T-helper 1 cell treated with Interleukin-12 subunit alpha and Interleukin-12 subunit beta and Interleukin-4 antibody, amounts not matched to agents 30 μg/mL and 1 μg/mL, for 36 hours (primary cell): ENCODE data around the gene TMEM61.
"Not testable (repeated sequence)": the region's sequence is repeated elsewhere in the genome, so short reads cannot be mapped to it uniquely, and the experiment has no call there.

ENCODE experiments used
- H3K27ac Mint-ChIP-seq: one replicate; pipeline ENCODE4 v1.8.0; 2021; ENCODE audit warnings: mild to moderate bottlenecking, mixed read lengths
- H3K27me3 Mint-ChIP-seq: one replicate; pipeline ENCODE4 v1.8.0; 2021; ENCODE audit warnings: low read depth, mixed read lengths
- H3K36me3 Mint-ChIP-seq: one replicate; pipeline ENCODE4 v1.8.0; 2021; ENCODE audit warnings: low read depth, mixed read lengths
- H3K4me1 Mint-ChIP-seq: one replicate; pipeline ENCODE4 v1.8.0; 2021; ENCODE audit warnings: low read depth, mixed read lengths
- H3K4me3 Mint-ChIP-seq: one replicate; pipeline ENCODE4 v1.8.0; 2021; ENCODE audit warnings: mild to moderate bottlenecking, moderate library complexity, mixed read lengths
- H3K9me3 Mint-ChIP-seq: one replicate; pipeline ENCODE4 v1.8.0; 2021; ENCODE audit warnings: mixed read lengths

The TMEM61 gene

DNA sequence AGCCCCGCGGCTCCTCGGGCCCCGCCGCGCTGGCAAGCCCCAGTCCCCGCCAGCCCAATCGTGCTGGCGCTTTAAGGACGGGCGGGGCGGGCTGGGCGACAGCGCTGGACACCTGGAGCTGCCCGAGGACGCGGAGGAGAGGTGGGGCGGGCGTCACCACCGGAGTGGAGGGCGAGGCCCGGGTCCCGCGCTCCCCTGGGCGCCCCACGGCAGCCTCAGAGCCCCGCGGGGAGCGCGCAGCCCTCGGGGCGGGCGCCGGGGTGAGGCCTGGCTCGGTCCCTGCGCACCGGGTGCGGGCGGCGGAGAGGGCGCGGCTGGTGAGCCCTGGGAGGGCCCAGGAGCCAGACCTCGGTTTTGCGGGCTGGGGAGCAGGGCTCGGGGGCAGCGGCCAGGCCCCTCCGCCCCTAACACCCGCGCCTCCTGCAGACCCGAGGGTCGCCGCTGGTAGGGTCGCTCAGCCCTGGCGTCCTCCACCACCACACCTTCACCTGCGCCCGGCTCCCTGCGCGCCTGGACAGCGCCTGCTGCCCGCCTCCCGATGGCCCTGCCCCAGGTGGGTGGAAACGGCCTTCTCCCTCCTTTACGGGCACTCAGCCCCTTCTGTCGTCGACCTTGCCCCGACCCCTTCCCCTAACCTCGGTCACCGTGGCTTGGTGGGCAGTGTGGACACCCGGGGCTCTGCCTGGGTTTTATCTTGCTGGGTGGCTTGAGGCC is at the start of gene TMEM61:
TSS of gene TMEM61 (plus strand) at position 101 of the 714 bp plus-strand sequence. CDS start at position 539, 438 bp downstream.
- H3K4me3 Mint-ChIP-seq: no peak within 1 kb of the TSS
- no peaks in the 10 kb centered on the region for H3K4me1 Mint-ChIP-seq
- H3K36me3 Mint-ChIP-seq: no peaks in the 10 kb centered on the region
- H3K9me3 Mint-ChIP-seq: no peaks in the 10 kb centered on the region
- peaks cover 54% of the 10 kb centered on the region for H3K27me3 Mint-ChIP-seq
- H3K27ac Mint-ChIP-seq: no peak within 1 kb of the TSS

DNA sequence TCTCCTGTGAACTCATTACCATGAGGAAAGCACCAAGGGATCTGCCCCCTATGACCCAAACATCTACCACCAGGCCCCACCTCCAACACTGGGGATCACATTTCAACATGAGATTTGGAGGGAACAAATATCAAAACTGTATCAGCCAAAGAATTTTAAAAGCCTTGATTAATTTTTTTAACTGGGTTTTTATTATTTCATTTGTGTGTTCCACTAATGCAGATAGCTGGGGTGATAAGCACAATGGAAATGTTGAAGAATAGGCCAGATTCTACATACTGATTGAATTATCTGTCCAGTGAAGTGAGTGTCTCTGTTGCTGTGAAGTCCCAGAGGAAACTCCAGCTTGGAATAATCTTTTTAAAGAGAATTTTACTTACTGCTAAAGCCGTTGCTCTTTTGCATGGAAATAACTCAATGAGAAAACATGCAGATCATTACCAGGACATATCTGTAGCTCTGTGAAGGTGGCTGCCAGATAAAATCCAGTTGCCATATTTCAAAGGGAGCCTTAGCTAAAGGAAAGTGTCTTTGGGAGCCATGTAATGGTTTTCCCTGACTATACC is 49.1 kb upstream of the TMEM61 start:
- Mint-ChIP-seq H3K9me3 (no peaks in the 10 kb centered on the region), H3K27me3 (peaks cover 32% of the 10 kb centered on the region), H3K36me3 (no peaks in the 10 kb centered on the region), H3K27ac (no peak overlapping the region), H3K4me3 (no peak overlapping the region), H3K4me1 (no peaks in the 10 kb centered on the region)

DNA sequence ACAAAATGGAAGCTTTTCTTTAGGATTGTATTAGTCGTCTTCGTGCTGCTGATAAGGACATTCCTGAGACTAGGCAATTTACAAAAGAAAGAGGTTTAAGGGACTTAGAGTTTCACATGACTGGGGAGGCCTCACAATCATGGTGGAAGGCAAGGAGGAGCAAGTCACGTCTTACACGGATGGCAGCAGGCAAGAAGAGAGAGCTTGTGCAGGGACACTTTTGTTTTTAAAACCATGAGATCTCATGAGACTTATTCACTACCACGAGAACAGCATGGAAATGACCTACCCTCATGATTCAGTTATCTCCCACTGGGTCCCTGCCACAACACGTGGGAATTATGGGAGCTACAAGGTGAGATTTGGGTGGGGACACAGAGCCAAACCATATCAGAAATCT is 46.3 kb upstream of the TMEM61 start:
- H3K9me3 Mint-ChIP-seq, H3K4me1 Mint-ChIP-seq, H3K27ac Mint-ChIP-seq, H3K4me3 Mint-ChIP-seq, H3K36me3 Mint-ChIP-seq: not testable (repeated sequence)
- peaks cover 45% of the 10 kb centered on the region for H3K27me3 Mint-ChIP-seq

- peaks cover 42% of the 10 kb centered on the region for H3K27me3 Mint-ChIP-seq
- H3K4me3 Mint-ChIP-seq: no peak overlapping the region
- peaks cover 5% of the 10 kb centered on the region for H3K4me1 Mint-ChIP-seq
- H3K9me3 Mint-ChIP-seq: no peaks in the 10 kb centered on the region
- H3K27ac Mint-ChIP-seq: no peak overlapping the region
- H3K36me3 Mint-ChIP-seq: no peaks in the 10 kb centered on the region
Observed at GRCh38 chr1:54934869-54935268, 45.6 kb upstream of the TMEM61 start.

DNA sequence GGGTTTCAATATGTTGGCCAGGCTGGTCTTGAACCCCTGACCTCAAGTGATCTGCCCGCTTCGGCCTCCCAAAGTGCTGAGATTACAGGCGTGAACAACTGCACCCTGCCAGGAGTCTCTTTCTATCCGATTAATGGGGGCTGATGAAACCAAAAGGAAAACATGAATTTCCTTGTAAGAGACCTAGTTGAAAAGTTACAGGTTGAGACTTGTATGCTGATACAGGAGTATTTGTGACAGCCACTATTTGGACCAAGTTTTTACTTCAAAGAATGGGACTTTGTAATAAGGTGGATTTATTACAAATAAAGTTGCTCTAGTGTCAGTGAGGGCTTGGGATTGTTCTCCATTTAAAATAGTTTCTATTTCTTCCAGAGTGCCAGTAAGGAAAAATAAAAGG is 43.6 kb upstream of the TMEM61 start:
- H3K4me1 Mint-ChIP-seq: peaks cover 6% of the 10 kb centered on the region
- H3K9me3 Mint-ChIP-seq: no peaks in the 10 kb centered on the region
- no peaks in the 10 kb centered on the region for H3K36me3 Mint-ChIP-seq
- no peak overlapping the region for H3K27ac Mint-ChIP-seq
- peaks cover 45% of the 10 kb centered on the region for H3K27me3 Mint-ChIP-seq
- no peak overlapping the region for H3K4me3 Mint-ChIP-seq

- Mint-ChIP-seq H3K27ac (no peak overlapping the region), H3K4me3 (no peak overlapping the region), H3K36me3 (no peaks in the 10 kb centered on the region), H3K27me3 (peaks cover 50% of the 10 kb centered on the region), H3K9me3 (no peaks in the 10 kb centered on the region), H3K4me1 (peaks cover 6% of the 10 kb centered on the region)
Observed at GRCh38 chr1:54937469-54937868, 43.0 kb upstream of the TMEM61 start.

DNA sequence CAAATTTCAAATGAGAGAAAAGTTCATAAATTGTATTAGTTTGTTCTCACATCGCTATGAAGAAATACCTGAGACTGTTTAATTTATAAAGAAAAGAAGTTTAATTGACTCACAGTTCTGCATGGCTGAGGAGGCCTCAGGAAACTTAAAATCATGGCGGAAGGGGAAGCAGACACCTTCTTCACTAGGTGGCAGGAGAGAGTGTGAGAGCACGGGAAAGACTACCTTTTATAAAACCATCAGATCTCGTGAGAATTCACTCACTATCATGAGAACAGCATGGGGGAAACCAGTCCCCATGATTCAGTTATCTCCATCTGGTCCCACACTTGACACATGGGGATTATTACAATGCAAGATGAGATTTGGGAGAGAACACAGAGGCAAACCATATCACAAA is 41.5 kb upstream of the TMEM61 start:
- peaks cover 55% of the 10 kb centered on the region for H3K27me3 Mint-ChIP-seq
- H3K27ac Mint-ChIP-seq, H3K4me1 Mint-ChIP-seq, H3K36me3 Mint-ChIP-seq, H3K9me3 Mint-ChIP-seq, H3K4me3 Mint-ChIP-seq: not testable (repeated sequence)

GRCh38 chr1:54940042-54940441 is 40.4 kb upstream of the TMEM61 start:
- Mint-ChIP-seq H3K9me3 (no peaks in the 10 kb centered on the region), H3K4me1 (peaks cover 9% of the 10 kb centered on the region), H3K27ac (no peak overlapping the region), H3K27me3 (peaks cover 48% of the 10 kb centered on the region), H3K36me3 (no peaks in the 10 kb centered on the region), H3K4me3 (no peak overlapping the region)

DNA sequence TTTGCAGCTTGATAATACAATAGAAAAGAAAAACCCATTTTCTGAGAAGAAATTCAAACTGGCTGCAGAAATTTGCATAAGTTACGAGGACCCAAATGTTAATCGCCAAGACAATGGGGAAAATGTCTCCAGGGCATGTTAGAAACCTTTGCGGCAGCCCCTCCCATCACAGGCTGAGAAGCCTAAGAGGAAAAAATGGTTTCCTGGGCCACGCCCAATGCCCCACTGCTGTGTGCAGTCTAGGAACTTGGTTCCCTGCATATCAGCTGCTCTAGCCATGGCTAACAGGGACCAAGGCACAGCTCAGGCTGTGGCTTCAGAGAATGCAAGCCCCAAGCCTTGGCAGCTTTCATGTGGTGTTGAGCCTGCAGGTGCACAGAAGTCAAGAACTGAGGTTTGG is 37.5 kb upstream of the TMEM61 start:
- H3K4me3 Mint-ChIP-seq: no peak overlapping the region
- peaks cover 16% of the 10 kb centered on the region for H3K4me1 Mint-ChIP-seq
- peaks cover 30% of the 10 kb centered on the region for H3K27me3 Mint-ChIP-seq
- no peaks in the 10 kb centered on the region for H3K9me3 Mint-ChIP-seq
- no peak overlapping the region for H3K27ac Mint-ChIP-seq
- H3K36me3 Mint-ChIP-seq: no peaks in the 10 kb centered on the region

DNA sequence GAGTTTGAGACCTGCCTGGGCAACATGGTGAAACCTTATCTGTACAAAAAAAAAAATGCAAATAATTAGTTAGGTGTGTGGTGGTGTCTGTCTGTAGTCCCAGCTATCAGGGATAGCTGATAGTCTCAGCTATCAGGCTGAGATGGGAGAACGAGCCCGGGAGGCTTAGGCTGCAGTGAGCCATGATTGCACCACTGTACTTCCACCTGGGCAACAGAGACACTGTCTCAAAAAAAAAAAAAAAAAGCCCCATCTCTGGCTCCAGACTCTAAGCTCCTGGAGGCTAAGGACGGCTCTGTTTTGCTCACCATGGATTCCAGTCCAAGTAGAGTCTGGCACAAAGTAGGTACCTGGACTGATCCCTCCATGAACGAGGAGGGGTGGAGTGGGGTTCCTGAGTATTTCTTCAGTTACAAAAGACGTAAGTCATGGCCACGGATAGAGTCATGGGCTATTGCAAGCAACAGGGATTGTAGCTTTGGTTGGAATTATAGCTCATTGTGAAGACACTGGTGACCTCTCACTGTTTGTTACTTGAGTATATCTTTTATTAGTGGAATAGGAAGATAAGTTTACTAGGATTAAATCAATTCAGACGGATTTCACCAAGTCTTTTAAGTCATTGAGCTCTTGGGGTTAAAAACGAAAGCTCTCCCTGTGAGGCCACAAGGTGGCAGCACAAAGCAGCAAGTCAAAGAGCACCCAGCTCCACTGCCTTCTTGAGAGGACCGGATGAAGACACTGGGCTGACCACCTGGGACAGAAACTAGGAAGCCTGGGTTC is 35.6 kb upstream of the TMEM61 start:
- H3K27me3 Mint-ChIP-seq: peaks cover 19% of the 10 kb centered on the region
- peaks cover 15% of the 10 kb centered on the region for H3K4me1 Mint-ChIP-seq
- H3K36me3 Mint-ChIP-seq: no peaks in the 10 kb centered on the region
- no peak overlapping the region for H3K4me3 Mint-ChIP-seq
- H3K9me3 Mint-ChIP-seq: no peaks in the 10 kb centered on the region
- peak overlapping the region; percentile 34 for H3K27ac Mint-ChIP-seq

DNA sequence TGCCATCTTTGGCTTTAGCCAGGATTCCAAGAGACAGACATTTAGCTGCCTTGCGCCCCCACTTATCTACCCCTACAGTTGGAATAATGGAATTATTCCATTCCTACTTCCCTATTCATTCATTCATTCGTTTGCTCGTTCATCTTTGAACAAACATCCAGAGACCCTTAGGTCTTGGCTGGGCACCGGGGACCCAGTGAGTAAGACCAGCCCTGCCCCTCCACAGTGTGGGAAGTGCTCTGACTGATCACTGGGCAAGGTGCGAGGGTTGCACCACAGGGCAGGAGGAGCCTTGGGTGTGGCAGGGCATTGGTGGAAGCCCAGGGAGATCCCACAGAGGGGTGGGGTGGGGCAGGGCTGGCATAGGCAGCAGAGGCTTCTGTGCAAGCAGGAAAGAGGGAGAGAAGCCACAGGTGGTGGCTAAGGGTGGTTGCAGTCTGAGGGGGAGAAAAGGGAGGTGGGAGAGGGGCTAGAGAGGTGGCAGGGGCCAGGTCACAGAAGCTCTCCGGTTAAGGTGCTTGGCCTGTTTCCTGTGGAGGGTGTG is 35.0 kb upstream of the TMEM61 start:
- Mint-ChIP-seq H3K4me3 (no peak overlapping the region), H3K27me3 (peaks cover 23% of the 10 kb centered on the region), H3K27ac (no peak overlapping the region), H3K4me1 (peaks cover 17% of the 10 kb centered on the region), H3K36me3 (no peaks in the 10 kb centered on the region), H3K9me3 (no peaks in the 10 kb centered on the region)

- H3K27ac Mint-ChIP-seq: no peak overlapping the region
Observed at GRCh38 chr1:54947540-54947939, 32.9 kb upstream of the TMEM61 start.

GRCh38 chr1:54949053-54949452 is 31.4 kb upstream of the TMEM61 start:
- peaks cover 9% of the 10 kb centered on the region for H3K27me3 Mint-ChIP-seq
- no peaks in the 10 kb centered on the region for H3K36me3 Mint-ChIP-seq
- H3K4me3 Mint-ChIP-seq: no peak overlapping the region
- no peaks in the 10 kb centered on the region for H3K9me3 Mint-ChIP-seq
- peaks cover 21% of the 10 kb centered on the region for H3K4me1 Mint-ChIP-seq
- no peak overlapping the region for H3K27ac Mint-ChIP-seq

More at GRCh38 chr1:54947540-54947939, 32.9 kb upstream of the TMEM61 start:
- H3K9me3 Mint-ChIP-seq: no peaks in the 10 kb centered on the region
- no peak overlapping the region for H3K4me3 Mint-ChIP-seq
- H3K36me3 Mint-ChIP-seq: no peaks in the 10 kb centered on the region
- H3K4me1 Mint-ChIP-seq: peaks cover 21% of the 10 kb centered on the region
- peaks cover 13% of the 10 kb centered on the region for H3K27me3 Mint-ChIP-seq

DNA sequence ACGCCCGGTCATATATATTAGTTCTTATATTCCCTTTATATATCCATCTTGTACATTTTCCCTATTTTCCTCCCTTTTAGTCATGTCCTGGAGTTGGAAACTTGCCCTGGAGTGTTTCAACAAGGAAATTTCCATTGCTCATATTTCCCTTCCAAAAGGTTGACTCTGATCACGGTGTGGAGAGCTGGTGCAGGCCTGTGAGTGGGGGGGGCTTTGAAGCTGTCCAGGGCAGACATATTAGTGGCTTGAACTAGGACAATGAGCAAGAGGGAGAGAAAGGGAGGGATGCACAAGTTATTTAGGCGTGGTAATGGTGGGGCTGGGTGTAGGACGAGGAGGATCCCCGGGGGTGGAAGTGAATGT is 30.4 kb upstream of the TMEM61 start:
- H3K27ac Mint-ChIP-seq: no peak overlapping the region
- H3K36me3 Mint-ChIP-seq: no peaks in the 10 kb centered on the region
- H3K4me1 Mint-ChIP-seq: peaks cover 18% of the 10 kb centered on the region
- peaks cover 13% of the 10 kb centered on the region for H3K27me3 Mint-ChIP-seq
- H3K9me3 Mint-ChIP-seq: no peaks in the 10 kb centered on the region
- no peak overlapping the region for H3K4me3 Mint-ChIP-seq
